AG09309 (cell line): ENCODE measurements around the gene PDLIM1.

Experiments
- DNase-seq: peaks from one replicate; pipeline ENCODE4 v3.0.0-alpha.2; 2010; ENCODE audit warnings: low read depth
- H3K4me3 ChIP-seq: 2 replicates; pipeline ENCODE4 v1.5.1; 2011; ENCODE audit warnings: mild to moderate bottlenecking, low read depth, low read length, moderate library complexity; ENCODE audit not compliant: control insufficient read depth
- CTCF ChIP-seq: IDR thresholded peaks from 2 replicates; pipeline ENCODE4 v1.5.1; 2011; ENCODE audit warnings: mild to moderate bottlenecking, low read depth, low read length, inconsistent platforms; ENCODE audit not compliant: insufficient read depth, control insufficient read depth; ENCODE audit errors: missing control alignments

Gene PDLIM1

GRCh38 chr10:95290461-95291364 is at the start of gene PDLIM1:
PDLIM1 (minus strand) TSS chr10:95291003; CDS start chr10:95290915, 88 bp downstream.
- peak within 1 kb of the TSS; percentile 82 for H3K4me3 ChIP-seq
- DNase-seq, result no peak
- TF ChIP-seq CTCF, result peak; percentile 19

GRCh38 chr10:95339863-95340262 is 49.1 kb upstream of the PDLIM1 start:
- H3K4me3 ChIP-seq, result no peak overlapping the region
- no peak for TF ChIP-seq CTCF
- no peak for DNase-seq

GRCh38 chr10:95337423-95338160 is 46.8 kb upstream of the PDLIM1 start:
- DNase-seq, result no peak
- no peak for TF ChIP-seq CTCF
- no peak overlapping the region for H3K4me3 ChIP-seq

GRCh38 chr10:95336702-95337101 is 45.9 kb upstream of the PDLIM1 start:
- no peak for DNase-seq
- no peak for TF ChIP-seq CTCF
- H3K4me3 ChIP-seq, result no peak overlapping the region

GRCh38 chr10:95335933-95336699 is 45.3 kb upstream of the PDLIM1 start:
- no peak overlapping the region for H3K4me3 ChIP-seq
- no peak for TF ChIP-seq CTCF

GRCh38 chr10:95334805-95335144 is 44.0 kb upstream of the PDLIM1 start:
- no peak for DNase-seq
- TF ChIP-seq CTCF, result no peak
- H3K4me3 ChIP-seq, result no peak overlapping the region

More at GRCh38 chr10:95335933-95336699, 45.3 kb upstream of the PDLIM1 start:
- no peak for DNase-seq
